Stimulated activated CD8-positive, alpha-beta memory T cell treated with anti-CD3 and anti-CD28 coated beads, Interleukin-15, amount 100 ng/mL, for 1 hour (primary cell): ENCODE measurements around the gene AP3B2.
"Not testable (repeated sequence)": the region's sequence is repeated elsewhere in the genome, so short reads cannot be mapped to it uniquely, and the experiment has no call there.

Experiments used
- DNase-seq: peaks from one replicate; pipeline ENCODE4 v3.0.0-alpha.2; 2020; ENCODE audit warnings: low read depth

The AP3B2 gene, protein sequence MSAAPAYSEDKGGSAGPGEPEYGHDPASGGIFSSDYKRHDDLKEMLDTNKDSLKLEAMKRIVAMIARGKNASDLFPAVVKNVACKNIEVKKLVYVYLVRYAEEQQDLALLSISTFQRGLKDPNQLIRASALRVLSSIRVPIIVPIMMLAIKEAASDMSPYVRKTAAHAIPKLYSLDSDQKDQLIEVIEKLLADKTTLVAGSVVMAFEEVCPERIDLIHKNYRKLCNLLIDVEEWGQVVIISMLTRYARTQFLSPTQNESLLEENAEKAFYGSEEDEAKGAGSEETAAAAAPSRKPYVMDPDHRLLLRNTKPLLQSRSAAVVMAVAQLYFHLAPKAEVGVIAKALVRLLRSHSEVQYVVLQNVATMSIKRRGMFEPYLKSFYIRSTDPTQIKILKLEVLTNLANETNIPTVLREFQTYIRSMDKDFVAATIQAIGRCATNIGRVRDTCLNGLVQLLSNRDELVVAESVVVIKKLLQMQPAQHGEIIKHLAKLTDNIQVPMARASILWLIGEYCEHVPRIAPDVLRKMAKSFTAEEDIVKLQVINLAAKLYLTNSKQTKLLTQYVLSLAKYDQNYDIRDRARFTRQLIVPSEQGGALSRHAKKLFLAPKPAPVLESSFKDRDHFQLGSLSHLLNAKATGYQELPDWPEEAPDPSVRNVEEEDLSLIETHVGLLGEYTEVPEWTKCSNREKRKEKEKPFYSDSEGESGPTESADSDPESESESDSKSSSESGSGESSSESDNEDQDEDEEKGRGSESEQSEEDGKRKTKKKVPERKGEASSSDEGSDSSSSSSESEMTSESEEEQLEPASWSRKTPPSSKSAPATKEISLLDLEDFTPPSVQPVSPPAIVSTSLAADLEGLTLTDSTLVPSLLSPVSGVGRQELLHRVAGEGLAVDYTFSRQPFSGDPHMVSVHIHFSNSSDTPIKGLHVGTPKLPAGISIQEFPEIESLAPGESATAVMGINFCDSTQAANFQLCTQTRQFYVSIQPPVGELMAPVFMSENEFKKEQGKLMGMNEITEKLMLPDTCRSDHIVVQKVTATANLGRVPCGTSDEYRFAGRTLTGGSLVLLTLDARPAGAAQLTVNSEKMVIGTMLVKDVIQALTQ

DNA sequence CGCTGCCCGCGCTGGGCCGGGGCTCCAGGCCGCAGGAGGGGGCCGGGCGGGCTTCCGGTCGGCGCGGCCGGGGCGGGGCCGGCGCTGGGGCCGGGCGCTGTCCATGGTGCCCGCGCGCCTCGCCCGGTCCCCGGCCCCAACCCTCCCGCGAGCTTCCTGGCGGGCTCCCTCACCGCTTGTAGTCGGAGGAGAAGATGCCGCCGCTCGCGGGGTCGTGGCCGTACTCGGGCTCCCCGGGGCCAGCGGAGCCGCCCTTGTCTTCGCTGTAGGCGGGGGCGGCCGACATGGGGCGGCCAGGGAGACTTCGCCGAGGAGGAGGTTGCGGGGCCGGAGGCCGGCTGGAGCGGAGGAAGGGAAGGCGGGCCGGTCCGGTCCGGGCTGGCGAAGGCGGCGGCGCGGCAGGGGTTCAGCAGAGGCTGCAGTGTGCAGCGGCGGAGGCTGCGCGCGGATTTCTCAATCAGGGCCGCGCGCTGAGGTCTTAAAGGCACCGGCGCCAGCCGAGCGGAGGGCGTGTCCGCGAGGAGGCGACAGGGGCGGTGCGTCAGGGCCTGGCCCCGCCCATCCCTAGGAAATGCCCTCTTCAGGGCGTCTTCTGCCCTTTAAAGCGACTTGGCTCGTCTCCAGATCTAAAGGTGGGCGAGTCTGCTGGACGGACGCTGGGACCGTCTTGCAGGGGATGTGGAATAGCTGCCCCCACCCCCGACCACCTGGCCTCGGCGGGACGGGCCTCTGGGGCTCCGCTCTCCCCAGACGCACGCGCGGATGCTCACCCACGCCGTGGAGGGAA lies at the start of gene AP3B2:
Gene AP3B2 (minus strand): TSS at position 455 of the 787 bp plus-strand sequence. CDS start 169 bp downstream, at position 286.
- DNase-seq = peak; percentile 32

DNA sequence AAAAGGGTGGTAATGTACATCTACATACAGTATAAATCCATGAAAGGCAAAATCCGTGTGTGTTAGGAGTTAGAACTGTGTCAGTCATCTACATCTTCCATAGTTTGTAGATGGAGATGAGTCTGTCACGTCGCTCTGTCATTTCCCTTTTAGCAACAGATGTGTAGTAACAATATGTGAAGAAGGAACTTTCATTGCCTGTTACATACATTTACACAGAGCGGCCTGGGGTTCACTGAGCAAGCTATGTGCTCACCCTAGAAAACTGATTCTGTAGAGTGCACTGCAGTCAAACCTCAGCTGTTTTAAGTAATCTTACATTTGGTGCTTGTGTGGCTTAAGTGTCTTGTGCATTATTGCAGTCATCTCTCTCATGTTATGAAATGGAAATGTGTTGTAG lies 41.6 kb upstream of the AP3B2 start:
- DNase-seq = no peak

DNA sequence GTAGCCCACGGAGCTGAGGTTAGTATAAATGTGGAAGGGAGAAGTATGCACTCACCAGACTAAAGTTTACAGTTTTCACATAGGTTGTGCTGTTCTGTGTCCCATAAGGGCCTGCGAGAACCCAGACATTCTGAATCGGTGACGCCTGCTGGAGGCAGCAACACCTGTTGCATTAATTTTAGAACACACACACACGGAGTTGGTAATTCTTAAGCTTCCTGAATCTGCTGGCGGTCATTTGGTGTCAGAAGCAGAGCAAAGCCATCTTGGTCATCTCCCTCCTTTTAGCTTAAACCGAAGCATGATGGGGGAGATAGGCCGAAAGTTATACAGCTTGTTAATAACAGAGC lies 41.1 kb upstream of the AP3B2 start:
- no peak for DNase-seq

DNA sequence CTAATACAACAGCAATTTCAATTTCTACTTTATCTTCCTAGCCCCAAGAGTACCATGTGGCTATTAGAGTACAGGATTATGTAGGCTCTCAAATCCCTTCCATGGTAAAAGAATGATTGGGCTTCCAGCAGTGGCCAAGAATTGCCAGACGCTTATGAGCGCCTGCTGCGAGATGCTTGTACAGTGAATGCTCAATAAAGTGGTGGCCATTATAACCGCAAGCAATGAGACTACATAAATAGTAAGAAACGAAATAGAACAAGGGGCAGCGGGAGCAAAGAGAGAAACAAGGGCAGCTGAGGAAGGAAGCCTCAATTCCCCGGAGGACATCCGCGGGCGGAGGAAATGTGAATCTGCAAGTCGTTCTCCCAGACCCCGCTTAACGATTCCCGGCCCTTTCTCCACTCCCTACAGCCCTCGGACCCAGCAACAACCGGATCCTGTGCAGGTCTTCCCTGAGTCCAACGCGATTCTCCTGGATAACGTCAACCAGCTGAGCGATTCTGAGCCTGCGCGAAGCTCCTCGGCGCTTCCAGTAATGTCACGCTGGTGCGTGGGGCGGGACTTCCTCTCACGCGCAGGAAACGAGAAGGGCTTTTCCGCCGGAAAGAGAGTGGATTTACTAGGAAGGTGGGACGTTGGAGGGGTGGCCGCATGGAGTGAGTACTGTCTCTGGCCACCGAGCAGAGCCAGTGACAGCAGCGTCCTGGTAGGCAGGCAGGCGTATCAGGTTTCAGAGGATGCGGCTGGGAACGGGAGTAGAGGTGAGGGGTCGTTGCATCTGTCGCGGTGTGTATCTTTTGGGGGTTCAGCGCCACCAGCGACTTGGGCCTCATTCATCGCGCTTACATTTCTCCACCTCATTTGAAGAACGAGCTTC lies 40.5 kb upstream of the AP3B2 start:
- peak; percentile 67 for DNase-seq

DNA sequence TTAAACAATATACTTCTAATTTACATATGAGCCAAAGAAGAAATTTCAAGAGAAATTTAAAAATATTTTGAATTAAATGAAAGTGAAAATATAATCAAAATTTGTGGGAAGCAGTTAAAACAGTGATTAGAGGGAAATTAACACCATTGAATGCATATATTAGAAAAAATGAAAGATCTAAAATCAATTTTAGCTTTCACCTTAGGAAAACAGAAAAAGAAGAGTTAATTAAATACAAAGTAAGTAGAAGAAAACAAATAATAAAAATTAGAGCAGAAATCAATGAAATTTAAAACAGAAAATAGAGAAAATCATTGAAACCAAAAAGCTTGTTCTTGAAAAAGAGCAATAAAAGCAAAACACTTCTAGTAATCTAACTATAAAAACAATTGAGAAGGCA lies 38.6 kb upstream of the AP3B2 start:
- no peak for DNase-seq

DNA sequence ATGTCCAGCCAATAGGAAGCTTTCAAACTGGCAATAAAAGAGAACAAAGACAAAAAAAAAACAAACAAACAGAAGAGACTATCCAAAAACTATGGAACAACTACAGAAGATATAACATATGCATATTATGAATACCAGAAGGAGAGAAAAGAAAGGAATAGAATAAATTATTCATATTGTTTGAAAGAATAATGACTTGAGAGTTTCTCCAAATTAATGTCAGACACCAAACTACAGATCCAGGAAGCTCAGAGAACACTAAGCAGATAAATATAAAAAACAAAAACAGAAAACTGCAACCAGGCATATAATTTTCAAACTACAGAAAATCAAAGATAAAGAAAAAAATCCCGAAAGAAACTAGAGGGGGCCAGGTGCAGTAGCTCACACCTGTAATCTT lies 34.1 kb upstream of the AP3B2 start:
- no peak for DNase-seq

DNA sequence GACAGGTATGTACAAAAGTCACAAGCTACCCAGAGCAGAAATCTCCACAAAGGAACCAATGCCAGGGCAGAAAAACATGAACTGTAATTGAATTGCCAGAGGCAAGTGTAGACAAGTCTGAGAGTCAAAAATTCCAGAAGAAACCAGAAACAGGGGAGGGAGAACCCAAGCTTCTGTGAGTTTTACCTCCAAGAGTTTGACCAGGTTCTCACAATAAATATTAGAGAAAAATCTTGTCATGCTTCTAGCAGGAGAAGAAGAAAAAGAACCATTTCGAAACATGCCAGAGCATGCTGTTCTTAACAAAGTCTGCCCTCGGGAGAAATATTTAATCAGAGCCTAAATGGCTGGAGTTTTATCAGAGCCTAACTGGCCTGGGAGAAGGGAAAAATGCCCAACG lies 32.5 kb upstream of the AP3B2 start:
- DNase-seq = no peak

DNA sequence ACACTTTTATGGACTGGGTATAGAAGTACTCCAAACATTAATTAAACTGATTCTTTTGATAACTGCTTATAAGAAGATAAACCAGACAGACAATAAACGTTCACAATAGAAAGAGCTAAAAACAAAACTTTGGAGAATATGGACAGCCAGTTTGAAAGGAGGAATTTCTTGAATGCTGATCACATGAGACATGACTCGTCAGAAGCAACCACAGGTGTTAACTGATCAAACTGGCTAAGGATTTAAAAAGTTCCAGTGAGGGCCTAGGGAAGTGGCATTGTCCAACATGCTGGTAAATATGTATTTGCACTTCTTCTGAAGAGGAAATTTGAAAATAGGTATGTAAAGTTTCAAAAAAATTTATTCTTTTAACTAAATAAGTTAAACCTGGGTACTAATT lies 29.4 kb upstream of the AP3B2 start:
- no peak for DNase-seq

DNA sequence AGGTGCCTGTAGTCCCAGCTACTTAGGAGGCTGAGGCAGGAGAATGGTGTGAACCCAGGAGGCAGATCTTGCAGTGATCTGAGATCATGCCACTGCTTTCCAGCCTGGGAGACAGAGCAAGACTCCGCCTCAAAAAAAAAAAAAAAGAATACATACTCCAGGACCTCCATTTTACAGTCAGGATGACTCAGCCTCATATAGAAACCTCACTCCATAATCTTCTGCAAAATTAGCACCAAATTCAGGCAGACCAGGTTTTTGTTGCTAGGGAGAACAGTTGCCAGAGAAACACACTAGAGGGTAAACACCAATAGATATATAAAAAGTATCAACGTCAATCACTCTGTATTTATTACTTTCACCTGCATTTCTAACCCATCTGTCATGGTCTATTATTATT lies 28.3 kb upstream of the AP3B2 start:
- no peak for DNase-seq

DNA sequence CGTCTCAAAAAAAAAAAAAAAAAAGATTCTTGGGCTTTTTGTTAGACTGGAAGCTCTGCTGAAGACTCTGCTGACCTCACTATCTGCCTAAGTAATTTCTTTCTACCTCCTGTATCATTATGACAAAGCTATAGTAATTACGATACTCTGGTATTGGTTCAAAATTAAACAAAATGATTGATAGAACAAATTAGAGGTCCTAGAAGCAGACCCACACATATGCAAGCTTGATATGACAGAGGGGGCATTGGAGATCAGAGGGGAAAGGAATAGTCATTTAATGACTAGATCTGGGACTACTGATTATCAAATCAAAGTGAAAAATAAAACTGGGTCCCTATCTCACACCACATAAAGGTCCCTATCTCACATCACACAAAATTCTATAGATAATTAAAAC lies 21.9 kb upstream of the AP3B2 start:
- no peak for DNase-seq

DNA sequence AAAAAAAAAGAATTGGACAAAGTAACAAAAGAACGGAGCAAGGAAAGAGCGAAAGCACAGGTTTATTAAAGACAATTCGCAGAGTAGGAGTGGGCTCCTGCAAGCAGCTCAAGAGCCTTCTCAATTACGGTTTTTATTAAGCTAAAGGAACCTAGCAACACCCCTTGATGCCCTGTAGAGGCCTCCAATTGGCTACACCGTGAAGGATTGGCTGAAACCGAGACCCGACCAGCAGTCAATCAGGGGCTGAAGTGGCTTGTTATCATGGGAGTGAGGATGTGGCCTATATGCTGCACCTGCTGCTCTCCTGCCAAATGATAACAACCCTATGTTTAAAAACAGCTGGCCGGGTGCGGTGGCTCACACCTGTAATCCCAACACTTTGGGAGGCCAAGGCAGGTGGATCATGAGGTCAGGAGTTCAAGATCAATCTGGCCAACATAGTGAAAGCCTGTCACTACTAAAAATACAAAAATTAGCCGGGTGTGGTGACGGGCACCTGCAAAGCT lies 20.4 kb upstream of the AP3B2 start:
- no peak for DNase-seq

DNA sequence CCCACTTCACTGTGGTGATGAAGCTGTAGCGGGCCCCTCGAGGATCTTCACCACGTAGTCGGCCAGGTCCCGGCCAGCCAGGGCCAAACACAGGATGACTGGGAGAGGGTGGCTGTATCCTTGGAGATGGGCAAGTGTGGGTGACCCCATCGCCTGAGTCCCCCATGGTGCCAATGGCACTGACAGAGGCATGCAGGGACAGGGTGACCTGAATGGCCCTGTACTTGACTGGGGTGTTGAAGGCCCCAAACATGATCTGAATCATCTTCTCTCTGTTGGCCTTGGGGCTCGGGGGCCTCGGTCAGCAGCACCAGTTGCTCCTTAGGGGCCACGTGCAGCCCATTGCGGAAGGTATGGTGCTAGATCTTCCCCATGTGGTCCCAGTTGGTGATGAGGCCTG lies 17.1 kb upstream of the AP3B2 start:
- no peak for DNase-seq

DNA sequence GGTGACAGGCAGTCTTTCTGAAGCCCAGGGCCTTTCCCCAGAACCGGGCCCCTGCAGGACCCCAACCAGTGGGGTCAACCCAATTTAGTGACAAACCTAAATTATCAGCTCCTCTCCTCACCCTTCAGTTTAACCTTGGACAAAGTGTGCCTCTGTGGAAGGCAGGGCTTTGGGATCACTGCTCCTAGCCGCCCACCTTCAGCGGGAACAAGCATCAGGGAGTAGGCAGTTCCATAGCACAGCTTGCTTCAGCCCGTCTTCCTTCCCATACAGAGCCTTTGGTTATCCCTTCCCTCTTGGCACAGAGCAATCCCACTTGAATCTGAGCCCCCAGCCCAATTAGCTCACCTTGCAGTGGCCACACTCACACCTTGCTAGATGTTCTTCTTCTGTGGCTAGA lies 5.3 kb upstream of the AP3B2 start:
- DNase-seq = no peak

DNA sequence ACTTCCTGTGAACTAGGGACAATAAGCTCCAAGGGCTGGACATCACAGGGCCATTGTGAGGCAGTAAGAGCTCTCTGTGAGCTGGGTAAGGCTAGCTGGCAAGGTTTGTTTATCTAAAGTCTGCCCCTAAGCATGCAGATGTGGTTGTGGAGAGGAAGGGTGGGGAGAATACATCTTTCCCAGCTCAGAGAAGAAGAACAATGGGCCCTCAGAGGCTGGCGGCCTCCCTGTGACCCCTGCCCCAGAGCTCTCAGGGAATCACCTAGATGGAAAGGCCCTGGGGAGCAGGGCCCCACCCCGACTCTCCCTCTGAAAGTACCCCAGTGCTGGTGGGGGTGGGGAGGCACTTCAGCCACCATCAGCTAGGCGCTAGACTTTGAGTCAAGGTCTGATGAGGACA lies 4.3 kb upstream of the AP3B2 start:
- DNase-seq = no peak

DNA sequence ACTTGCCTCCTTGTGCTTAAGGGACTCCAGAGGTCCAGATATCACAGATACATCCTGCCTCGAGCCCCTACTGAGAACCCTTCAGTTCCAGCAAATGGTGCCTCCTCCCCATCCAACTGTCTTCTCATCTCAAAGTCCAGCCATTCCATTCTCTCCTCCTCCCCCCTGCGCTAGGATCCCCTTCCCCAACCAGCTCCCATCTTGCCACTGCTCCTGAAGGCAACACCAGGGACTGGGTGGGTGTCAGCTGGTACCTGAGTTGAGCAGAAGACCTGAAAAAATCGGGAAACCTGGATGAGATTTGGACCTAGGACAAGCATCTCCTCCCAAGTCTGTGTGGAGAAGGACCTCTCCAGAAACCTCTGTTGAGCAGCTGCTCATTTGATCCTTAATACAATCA lies 2.4 kb upstream of the AP3B2 start:
- no peak for DNase-seq

DNA sequence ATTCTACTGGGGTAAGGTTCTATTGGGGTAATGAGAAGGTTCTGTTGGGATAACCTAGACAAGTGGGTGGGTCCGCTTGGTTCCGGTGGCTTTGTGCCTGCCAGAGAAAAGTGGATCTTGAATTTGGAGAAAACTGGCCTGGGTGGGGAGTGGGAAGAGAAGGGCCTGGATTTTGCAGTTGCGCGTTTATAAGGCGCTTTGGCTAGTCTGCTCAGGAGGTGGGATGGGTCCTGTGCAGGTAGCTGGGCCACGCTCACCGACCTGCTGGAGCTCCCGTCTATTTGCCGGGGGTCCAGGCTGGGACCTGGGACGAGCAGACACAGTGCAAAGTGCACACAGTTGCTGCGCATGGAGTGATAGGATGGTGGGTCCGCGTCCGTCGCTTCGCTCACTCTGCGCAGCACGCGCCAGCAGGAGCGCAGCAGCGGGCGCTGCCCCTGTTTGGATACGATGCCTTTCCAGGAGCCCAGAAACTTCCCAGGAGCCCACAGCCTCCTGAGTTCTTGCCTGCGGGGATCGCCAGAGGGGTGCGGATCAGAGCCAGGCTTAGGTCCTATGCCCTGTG lies 1.3 kb upstream of the AP3B2 start:
- no peak for DNase-seq

DNA sequence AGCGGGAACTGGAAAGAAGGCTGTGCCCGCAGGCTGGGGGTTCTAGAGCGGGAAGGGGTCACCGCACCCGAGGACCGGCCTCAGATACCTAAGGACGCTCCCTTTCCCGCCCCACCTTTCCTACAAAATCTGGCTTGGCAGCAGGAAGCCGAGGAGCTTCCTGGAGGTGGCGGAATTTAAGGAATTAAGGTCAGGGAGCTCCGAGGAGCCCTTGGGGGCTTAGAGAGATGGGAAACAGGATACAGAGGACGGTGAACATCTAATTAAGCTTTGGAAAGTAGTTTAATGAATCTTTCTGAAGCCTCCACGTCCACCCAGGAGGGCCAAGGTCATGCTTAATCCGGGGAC lies 507 bp upstream of the AP3B2 start:
- no peak for DNase-seq

DNA sequence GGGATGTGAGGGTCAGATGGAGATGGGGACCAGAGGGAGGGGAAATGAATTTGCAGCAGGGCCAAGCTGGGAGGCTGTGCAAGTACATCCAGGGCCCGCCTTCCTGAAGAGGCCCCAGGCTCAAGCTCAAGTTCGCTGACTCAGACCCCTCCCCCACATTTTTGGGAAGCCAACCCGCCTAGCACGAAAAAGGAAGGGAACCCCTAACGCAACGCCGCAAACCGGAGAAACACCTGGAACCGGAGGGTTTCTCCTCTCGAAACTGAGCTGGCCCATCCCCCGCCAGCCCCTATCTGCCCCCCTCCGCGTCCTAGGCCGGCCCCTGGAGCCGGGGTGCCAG lies 624 bp downstream of the AP3B2 start:
- no peak for DNase-seq

DNA sequence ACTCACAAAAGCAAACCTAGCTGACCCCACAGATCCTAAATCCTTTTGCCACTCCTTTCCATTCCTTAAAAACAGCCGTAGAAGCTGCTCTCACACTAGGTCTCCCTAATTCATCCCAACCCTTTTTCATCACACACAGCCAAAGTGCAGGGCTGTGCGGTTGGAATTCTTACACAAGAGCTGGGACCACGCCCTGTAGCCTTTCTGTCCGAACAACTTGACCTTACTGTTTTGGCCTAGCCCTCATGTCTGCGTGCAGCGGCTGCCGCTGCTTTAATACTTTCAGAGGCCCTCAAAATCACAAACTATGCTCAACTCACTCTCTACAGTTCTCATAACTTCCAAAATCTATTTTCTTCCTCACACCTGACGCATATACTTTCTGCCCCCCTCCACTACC lies 3.8 kb downstream of the AP3B2 start:
- not testable (repeated sequence) for DNase-seq

DNA sequence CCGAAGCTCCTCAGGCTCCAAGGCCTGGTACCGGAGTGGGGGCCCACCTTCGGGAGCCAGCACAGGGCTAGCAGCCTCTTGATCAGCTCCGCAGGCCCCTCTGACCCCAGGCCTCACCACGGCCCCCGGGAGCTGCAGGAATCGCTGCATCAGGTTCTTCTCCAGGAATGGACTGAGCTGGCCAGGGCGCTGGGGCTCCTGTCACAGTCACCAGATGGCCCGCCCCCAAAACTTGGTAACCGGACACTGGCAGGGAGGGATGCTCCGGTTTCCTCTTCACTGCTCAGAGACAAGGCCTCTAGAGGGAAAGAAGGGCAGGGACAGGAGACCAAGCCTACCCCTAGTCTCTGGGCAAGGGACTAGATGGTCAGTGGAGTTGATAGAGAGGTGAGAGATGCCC lies 9.9 kb downstream of the AP3B2 start:
- DNase-seq = no peak
